GM19043 (cell line): Measurements from ENCODE around the gene HSPD1.
A peak's percentile ranks its signal among the peaks of the same experiment; 100 is the strongest.
"Not testable (repeated sequence)": the region's sequence is repeated elsewhere in the genome, so short reads cannot be mapped to it uniquely, and the experiment has no call there.

Source experiments
- ATAC-seq: cut with Tn5 transposase; IDR thresholded peaks from one replicate; pipeline ENCODE4 v1.9.1; 2021; ENCODE audit warnings: low read depth; ENCODE audit not compliant: unreplicated experiment

HSPD1 gene

GRCh38 chr2:197498235-197498936 lies 1.3 kb downstream of the HSPD1 start:
- ATAC-seq: no peak

DNA sequence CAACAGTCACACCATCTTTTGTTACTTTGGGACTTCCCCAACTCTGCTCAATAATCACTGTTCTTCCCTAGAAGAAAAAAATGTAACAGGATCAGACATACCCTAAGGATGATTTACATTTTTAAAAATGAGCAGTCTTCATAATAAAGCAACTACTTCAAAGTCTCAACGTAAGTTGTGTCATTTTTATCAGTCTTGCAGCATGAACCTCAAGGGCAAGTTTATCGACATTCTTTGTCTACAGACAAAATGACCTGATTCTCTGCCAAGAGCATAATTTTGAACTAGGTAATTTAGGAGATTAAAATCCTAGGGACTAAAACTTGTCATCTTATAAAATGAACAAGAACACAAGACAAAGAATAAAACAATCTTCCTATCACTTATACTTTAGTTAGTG lies 2.3 kb downstream of the HSPD1 start:
- no peak for ATAC-seq

DNA sequence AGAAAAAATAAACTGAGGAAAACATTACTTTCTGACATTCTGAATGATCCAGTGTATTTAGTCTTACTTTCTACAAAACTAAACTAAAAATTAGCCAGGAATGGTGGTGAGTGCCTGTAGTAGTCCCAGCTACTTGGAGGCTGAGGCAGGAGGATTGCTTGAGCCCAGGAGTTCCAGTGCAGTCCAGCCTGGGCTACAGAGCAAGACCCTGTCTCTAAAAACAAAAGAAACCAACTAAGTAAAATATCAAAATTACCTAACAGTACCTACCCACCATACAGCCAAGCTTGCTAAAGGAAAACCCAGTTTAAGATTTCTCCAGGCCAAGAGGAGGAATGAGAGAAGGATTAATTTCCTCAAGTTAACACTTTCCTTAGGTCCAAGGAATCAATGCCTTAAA lies 2.9 kb downstream of the HSPD1 start:
- ATAC-seq: no peak

DNA sequence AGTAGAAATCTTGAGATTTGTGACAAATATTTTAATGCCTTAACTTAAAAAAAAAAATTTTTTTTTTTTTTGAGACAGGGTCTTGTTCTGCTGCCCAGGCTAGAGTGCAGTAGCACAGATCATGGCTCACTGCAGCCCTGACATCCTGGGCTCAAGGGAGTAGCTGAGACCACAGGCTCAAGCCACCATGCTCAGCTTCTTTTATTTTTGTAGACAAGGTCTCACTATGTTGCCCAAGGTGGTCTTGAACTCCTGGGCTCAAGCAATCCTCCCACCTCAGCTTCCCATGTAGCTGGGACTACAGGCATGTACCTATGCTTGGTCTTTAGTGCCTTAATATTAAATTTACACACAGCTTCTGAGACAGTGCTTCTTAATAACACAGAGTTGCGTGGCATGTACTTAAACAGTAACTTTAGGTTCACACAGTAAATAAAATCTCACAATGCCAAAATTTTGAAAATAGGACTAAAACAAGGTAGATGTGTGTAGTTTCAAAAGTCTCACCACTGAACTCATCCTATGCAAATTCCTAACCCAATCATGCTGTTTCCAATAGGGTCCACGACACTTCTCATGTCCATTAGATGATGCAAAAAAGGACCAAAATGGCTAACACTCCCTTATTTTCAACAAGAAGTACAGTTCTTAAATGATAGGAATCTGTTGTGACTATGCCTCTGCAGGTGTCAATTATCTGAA lies 4.1 kb downstream of the HSPD1 start:
- no peak for ATAC-seq

- ATAC-seq: no peak
Measured at GRCh38 chr2:197487385-197487784, 12.3 kb downstream of the HSPD1 start.

DNA sequence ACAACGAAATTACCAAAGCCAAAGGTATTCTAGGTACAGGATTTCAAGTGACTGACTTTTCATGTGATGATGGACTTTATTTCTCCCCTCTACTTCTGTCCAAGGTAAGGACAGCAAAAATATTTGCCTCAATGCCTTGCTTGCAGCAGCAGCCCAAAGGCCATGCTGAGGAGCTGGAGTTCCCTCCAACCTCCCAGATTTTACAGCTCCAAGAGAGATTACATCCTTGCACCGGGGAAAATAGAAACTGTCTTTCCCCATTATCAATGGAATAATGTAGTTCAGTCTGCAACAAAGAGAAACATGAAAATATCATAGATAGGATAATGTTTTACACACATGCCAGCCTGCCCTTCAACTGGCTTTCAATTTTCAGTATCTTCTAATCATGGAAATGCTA lies 13.5 kb downstream of the HSPD1 start:
- ATAC-seq: no peak

DNA sequence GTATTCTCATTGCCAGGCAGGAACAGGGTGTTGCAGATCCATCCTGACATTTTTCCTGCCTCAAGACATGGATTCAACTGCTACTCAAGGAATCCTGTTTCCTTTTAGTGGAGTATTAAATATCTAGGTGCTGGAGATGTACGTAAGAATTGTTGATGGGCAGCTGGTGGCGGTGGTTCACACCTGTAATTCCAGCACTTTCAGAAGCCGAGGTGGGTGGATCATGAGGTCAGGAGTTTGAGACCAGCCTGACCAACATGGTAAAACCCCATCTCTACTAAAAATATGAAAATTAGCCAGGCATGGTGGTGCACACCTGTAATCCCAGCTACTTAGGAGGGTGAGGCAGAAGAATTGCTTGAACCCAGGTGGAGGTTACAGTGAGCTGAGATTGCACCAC lies 15.4 kb downstream of the HSPD1 start:
- ATAC-seq: not testable (repeated sequence)

DNA sequence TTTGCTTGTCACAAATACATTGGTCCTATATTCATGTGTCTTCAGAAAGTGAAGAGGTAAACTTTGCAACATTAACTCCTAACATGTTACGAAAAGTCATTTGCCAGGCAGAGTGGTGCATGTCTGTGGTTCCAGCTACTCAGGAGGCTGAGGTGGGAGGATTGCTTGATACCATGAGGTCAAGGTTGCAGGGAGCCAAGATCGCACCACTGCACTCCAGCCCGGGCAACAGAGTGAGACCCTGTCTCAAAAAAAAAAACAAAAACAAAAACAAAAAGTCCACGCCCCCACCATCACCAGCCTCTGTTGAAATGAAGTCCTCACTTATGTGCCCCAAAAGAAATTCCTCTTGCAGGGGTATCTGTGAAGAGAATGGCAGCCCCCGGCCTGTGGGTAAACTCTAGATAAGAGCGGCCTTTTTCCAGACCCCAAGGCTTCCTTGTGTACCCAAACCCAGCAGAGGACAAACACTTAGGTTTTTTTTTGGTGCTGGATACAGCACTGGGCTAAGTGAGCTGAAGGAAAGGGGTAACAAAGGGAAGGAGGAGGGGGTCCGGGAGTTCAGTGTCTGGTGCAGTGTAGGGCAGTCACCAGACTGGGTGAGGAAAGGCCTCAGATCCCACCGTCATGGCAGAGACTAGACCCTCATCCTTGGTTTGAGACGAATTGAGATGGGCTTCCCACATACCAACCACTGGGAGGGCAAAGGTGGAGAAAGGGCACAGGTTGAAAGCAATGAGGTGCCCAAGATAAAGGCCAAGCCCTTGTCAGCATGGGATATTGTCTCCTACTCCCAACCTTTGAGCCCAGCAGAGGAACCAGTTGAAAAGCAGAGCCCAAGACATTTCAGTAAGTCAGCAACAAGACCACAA lies 19.2 kb downstream of the HSPD1 start:
- ATAC-seq: no peak

DNA sequence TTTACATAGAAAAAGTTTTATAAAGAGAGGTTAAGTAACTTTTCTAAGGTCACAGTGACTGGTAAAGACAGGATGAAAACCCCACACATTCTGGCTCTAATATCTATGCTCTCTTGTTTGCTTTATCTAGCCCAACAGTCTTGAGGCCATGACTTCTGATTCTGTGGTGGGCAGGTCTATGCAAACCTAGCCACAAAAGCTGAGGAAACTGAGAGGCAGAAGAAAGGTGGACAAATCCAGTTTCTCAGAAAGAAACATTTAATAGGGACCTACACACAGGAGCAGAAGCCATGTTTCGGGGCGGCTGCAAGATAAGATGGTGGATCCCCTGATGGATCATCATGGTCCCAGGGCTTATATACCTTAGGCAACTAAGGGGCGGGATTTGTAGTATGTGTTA lies 21.8 kb downstream of the HSPD1 start:
- no peak for ATAC-seq

DNA sequence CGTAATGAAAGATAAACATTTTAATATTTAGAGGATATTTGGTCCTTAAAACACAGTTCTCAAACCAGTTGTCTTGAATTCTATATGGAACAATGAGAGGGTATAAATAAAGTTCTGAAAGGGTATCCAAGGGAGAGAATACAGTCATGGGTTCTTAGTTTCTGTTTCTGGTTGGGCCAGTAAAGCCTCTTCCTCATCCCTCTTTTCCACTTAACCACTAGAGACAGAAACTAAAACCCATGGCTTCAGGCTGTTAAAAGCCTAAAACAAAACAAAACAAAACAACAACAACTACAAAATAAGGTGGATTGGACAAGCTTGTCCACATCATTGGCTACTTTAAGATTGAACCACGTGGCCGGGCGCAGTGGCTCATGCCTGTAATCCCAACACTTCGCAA lies 27.5 kb downstream of the HSPD1 start:
- no peak for ATAC-seq

DNA sequence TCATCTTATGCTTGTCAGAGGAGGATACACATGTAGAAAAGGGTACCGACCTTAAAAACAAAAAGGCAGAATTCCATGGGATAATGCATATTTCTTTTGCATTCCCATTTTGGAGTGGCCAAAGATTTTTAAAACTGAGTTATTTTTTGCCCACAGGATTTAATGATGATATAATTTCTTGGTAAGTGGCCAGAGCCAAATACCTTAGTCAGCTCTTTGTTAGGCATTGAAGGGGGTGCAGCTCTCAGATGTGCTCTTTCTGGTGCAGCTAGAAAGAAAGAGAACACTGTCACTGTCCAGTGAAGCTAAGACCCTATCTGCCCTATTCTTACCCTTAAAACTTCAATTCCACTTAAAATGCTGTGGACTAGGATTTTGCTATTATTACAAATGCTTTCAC lies 35.5 kb downstream of the HSPD1 start:
- no peak for ATAC-seq

GRCh38 chr2:197461057-197461456 lies 38.6 kb downstream of the HSPD1 start:
- no peak for ATAC-seq

DNA sequence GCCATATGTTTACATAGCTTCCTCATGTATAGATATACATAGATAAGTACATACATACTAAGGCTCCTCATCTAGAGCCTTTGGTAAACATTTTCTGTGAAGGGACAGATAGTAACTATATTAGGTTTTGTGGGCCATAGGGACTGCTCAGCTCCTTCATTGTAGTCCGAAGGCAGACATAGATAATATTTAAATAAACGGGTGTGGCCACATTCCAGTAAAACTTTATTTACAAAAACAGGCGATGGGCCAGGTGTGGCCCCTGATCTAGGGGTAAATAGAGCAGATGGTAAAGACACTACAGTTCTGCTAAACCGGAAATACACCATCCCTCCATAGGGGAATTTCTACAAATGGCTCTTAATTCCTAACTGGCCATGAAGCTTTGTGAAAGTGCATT lies 39.0 kb downstream of the HSPD1 start:
- ATAC-seq: no peak

- no peak for ATAC-seq
Measured at GRCh38 chr2:197455428-197455827, 44.2 kb downstream of the HSPD1 start.

- no peak for ATAC-seq
Measured at GRCh38 chr2:197454923-197455322, 44.7 kb downstream of the HSPD1 start.

DNA sequence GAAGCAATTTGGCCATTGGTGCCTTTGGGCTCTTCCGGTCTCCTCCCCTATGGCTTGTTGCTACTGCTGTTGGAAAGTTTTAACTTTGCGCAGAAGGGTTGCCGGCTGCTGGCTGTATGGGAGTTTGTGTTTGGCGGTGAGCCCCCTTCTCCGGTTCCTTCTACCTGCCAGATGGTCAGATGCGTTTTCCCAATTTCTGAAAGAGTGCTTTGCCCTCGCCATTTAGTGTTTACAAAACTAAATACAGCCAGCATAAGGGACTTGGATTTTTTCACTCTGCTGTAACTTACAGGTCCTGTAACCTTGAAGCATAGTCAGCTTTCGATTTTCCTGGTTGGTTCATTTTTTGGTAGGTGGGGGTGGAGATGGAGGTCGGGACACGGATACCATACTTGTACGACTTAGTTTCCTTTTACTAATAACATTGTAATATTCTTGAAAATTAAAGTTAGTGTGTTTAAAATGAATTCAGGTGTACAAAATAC lies 45.7 kb downstream of the HSPD1 start:
- ATAC-seq: peak; percentile 27

DNA sequence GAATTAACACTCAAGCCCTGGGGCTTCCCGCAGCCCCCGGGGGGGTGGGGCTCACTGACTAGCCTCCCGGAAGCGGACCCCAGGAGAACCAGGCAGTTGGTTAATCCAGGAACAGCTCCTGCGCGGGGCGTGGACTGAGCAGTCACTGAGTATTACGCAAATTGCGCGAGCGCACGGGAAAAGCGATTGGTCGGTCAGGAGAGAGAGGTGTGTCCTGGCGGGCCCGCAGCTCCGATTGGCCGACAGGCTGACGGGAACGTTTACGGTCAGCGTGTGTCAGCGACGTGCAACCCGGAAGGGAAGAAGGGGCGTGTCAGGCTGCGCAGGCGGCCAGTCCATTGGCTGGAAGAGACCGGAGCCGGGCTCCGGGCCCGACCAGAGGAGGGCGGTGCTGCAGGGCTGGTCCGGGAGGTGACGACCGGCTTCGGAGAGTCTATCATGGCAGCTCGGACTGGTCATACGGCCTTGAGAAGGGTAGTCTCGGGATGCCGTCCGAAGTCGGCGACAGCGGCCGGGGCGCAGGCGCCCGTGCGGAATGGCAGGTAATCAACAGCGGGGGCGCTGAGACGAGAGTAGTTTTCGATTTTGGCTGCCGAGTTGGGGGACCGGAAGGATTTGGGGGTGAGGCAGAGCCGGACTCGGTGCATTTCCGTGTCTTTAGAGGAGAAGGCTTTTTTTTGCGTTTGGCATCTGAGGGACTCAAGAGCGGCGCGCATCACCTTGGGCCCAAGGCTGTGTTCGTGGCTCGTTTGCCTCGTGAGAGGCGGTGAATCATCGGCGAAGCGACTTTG lies 46.3 kb downstream of the HSPD1 start, which contains the start of gene COQ10B:
TSS of gene COQ10B (plus strand) at position 430 of the 791 bp plus-strand sequence. CDS start at position 439, 9 bp downstream.
- peak; percentile 91 for ATAC-seq

DNA sequence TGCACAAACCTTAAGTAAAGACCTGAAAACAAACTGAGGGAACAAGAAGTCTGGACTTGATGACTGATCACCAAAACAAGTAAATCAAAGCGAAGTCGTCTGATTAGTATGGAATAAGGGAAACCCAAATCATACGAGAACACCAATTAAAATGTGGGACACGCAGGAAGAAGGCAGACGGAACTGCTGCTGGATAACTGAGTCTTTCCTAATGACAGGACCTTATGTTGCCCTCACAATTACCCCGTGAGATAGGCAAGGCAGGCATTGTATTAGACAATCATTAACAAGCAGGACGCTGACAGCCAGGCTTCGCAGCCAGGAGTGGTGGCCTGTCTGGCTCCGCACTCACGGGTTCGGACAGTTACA lies 46.9 kb downstream of the HSPD1 start:
- no peak for ATAC-seq

- ATAC-seq: not testable (repeated sequence)
Measured at GRCh38 chr2:197450935-197451358, 48.7 kb downstream of the HSPD1 start.

- no peak for ATAC-seq
Measured at GRCh38 chr2:197450465-197450864, 49.2 kb downstream of the HSPD1 start.
